G401 (cell line): Measurements from ENCODE around the gene TAB3. TPM values are rescaled to one million over a fixed set of nuclear protein-coding genes. Genes with fewer than 3 reads are reported as not detected.

ENCODE experiments used
- DNase-seq: peaks from one replicate; pipeline ENCODE4 v3.0.0-alpha.2; 2015; ENCODE audit warnings: low spot score
- in situ Hi-C: cut with HindIII; loops from 2 replicates; pipeline ENCODE4 v1.10.0; 2016; ENCODE audit warnings: low sequenced_read_pairs, mixed read lengths
- total RNA-seq: library from RNA; depleted of rRNA; stranded (reverse); fragments of >200 nt; shearing (Covaris generic); gene quantifications from 2 replicates; pipeline ENCODE4 v1.2.3, GENCODE V29; 2014; rRNA removed

The TAB3 gene
- total RNA-seq, 1 experiment from 2014 or later, result 4.5 TPM

GRCh38 chrX:30786374-30786773 is 102.7 kb downstream of the TAB3 start:
- in situ Hi-C loops, result no loop called here
- DNase-seq, result no peak

GRCh38 chrX:30781711-30782444 is 107.2 kb downstream of the TAB3 start:
- in situ Hi-C loops, result no loop called here
- no peak for DNase-seq

- in situ Hi-C loops, result no loop called here
Measured at GRCh38 chrX:30779453-30780030, 109.5 kb downstream of the TAB3 start.

GRCh38 chrX:30777575-30777974 is 111.5 kb downstream of the TAB3 start:
- no peak for DNase-seq
- in situ Hi-C loops, result no loop called here

More at GRCh38 chrX:30779453-30780030, 109.5 kb downstream of the TAB3 start:
- DNase-seq, result no peak

Other genes starting within 250 kb of the TAB3 start
- 3.9 and 4.3 TPM in 2 replicates for gene GK, start 235.8 kb downstream of the TAB3 start, total RNA-seq
- not detected in 2 replicates for gene FTHL17, start 182.8 kb upstream of the TAB3 start, total RNA-seq